ENCODE results near the gene RFWD3. TPM values are rescaled to one million over a fixed set of nuclear protein-coding genes. Genes with fewer than 3 reads are reported as not detected.
"Not testable (repeated sequence)": the region's sequence is repeated elsewhere in the genome, so short reads cannot be mapped to it uniquely, and the experiment has no call there.

The RFWD3 gene
- total and polyA plus RNA-seq, 2 donors = 6.9 to 20.9 TPM

DNA sequence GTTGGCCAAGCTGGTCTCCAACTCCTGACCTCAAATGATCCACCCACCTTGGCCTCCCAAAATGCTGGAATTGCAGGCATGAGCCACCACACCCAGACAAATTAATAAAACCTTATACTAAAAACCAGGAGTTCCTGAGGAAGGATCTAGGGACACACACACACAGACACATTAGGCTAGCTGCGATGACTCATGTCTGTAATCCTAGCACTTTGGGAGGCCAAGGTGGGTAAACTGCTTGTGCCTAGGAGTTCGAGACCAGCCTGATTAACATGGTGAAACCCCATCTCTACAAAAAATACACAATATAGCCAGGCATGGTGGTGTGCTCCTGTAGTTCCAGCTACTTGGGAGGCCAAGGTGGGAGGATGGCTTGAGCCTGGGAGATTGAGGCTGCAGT lies 13.8 kb downstream of the RFWD3 start:
- over 99% methylated on average over 2 of the region's 2 CpGs for WGBS
- DNase-seq (ENCODE audit: extremely low spot score); H3K27ac ChIP-seq (ENCODE audit: low read depth); H3K4me3 ChIP-seq (ENCODE audit: low read depth, low read length); H3K36me3 ChIP-seq (ENCODE audit: insufficient read depth); H3K4me1 ChIP-seq (ENCODE audit: insufficient read depth): not testable (repeated sequence)

DNA sequence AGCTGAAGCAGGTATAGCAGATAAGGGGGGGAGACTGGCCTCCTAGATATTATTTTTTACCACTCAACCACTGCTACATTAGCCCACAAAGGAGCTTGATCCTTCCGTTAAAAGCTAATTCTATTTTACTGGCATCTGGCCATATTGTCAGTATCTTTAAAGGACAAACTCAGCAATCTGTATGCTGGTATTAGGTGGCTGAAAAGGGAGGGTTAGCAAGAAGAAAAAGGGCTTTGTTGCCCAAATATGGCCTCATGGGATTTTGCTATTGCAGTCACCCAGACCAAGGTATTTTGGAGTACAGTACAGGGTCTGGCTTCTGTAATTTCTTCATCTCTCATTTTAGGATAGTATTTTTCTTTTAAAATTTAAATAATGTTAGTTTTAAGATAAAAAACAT lies 14.4 kb downstream of the RFWD3 start:
- H3K27ac ChIP-seq (ENCODE audit: low read depth) = no peak overlapping the region
- no peak overlapping the region for H3K4me3 ChIP-seq (ENCODE audit: low read depth, low read length)
- peaks cover 5% of the 10 kb centered on the region for H3K36me3 ChIP-seq (ENCODE audit: insufficient read depth)
- DNase-seq (ENCODE audit: extremely low spot score) = no peak
- no peaks in the 10 kb centered on the region for H3K4me1 ChIP-seq (ENCODE audit: insufficient read depth)
- 52% methylated on average over 1 of the region's 1 CpG for WGBS

- Histone ChIP-seq H3K4me1 (ENCODE audit: insufficient read depth) (no peaks in the 10 kb centered on the region), H3K36me3 (ENCODE audit: insufficient read depth) (peaks cover 5% of the 10 kb centered on the region), H3K27ac (ENCODE audit: low read depth) (no peak overlapping the region), H3K4me3 (ENCODE audit: low read depth, low read length) (no peak overlapping the region)
- DNase-seq (ENCODE audit: extremely low spot score) = no peak
- 90% methylated on average over 2 of the region's 2 CpGs for WGBS
Observed at GRCh38 chr16:74651841-74652240, 14.8 kb downstream of the RFWD3 start.

- Histone ChIP-seq H3K27ac (ENCODE audit: low read depth) (no peak overlapping the region), H3K36me3 (ENCODE audit: insufficient read depth) (peaks cover 5% of the 10 kb centered on the region), H3K4me1 (ENCODE audit: insufficient read depth) (no peaks in the 10 kb centered on the region), H3K4me3 (ENCODE audit: low read depth, low read length) (no peak overlapping the region)
- 84% methylated on average over 6 of the region's 6 CpGs for WGBS
- DNase-seq (ENCODE audit: extremely low spot score) = no peak
Observed at GRCh38 chr16:74650966-74651567, 15.6 kb downstream of the RFWD3 start.

DNA sequence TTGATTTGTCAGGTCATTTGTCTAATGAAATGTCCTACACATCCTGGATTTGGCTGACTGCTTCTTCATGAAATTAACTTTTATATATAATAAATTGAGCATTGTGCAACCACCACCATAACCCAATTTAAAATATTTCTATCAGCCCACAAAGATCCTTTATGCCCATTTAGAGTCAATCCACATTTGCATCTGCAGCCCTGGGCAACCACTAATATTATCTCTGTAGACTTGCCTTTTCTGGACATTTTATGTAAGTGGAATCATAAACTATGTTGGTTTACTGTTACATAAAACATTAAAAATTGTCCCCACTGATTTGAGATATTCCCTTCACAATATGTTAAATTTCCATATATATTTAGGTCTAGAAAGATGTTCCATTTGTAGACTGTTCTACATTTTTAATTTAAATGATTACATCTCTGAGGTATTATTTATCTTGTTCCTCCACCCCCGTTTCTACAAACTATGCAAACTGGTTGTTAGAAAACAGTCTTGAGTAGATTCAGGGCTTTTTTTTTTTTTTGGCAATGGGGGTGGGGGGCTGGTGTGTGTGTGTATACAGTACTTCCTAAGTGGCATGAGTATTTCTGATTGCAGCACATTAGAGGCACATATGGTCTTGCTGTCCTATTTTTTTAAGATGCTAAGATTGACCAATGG lies 16.7 kb downstream of the RFWD3 start:
- Histone ChIP-seq H3K4me3 (ENCODE audit: low read depth, low read length) (no peak overlapping the region), H3K27ac (ENCODE audit: low read depth) (no peak overlapping the region), H3K36me3 (ENCODE audit: insufficient read depth) (peaks cover 6% of the 10 kb centered on the region), H3K4me1 (ENCODE audit: insufficient read depth) (no peaks in the 10 kb centered on the region)
- DNase-seq (ENCODE audit: extremely low spot score) = no peak
- WGBS = 53% methylated on average over 1 of the region's 1 CpG

GRCh38 chr16:74641969-74642368 lies 24.7 kb downstream of the RFWD3 start:
- Histone ChIP-seq H3K4me3 (ENCODE audit: low read depth, low read length) (no peak overlapping the region), H3K4me1 (ENCODE audit: insufficient read depth) (no peaks in the 10 kb centered on the region), H3K36me3 (ENCODE audit: insufficient read depth) (peaks cover 1% of the 10 kb centered on the region), H3K27ac (ENCODE audit: low read depth) (no peak overlapping the region)
- DNase-seq (ENCODE audit: extremely low spot score) = no peak
- WGBS = 97% methylated on average over 8 of the region's 8 CpGs

GRCh38 chr16:74637742-74638453 lies 28.8 kb downstream of the RFWD3 start:
- H3K27ac ChIP-seq (ENCODE audit: low read depth) = no peak overlapping the region
- no peaks in the 10 kb centered on the region for H3K4me1 ChIP-seq (ENCODE audit: insufficient read depth)
- WGBS = 88% methylated on average over 7 of the region's 7 CpGs
- H3K4me3 ChIP-seq (ENCODE audit: low read depth, low read length) = no peak overlapping the region
- no peak for DNase-seq (ENCODE audit: extremely low spot score)
- H3K36me3 ChIP-seq (ENCODE audit: insufficient read depth) = peaks cover 4% of the 10 kb centered on the region

- H3K27ac ChIP-seq (ENCODE audit: low read depth) = no peak overlapping the region
- 79% methylated on average over 5 of the region's 5 CpGs for WGBS
- no peak overlapping the region for H3K4me3 ChIP-seq (ENCODE audit: low read depth, low read length)
- peaks cover 7% of the 10 kb centered on the region for H3K36me3 ChIP-seq (ENCODE audit: insufficient read depth)
- H3K4me1 ChIP-seq (ENCODE audit: insufficient read depth) = no peaks in the 10 kb centered on the region
- DNase-seq (ENCODE audit: extremely low spot score) = no peak
Observed at GRCh38 chr16:74635303-74635702, 31.4 kb downstream of the RFWD3 start.

DNA sequence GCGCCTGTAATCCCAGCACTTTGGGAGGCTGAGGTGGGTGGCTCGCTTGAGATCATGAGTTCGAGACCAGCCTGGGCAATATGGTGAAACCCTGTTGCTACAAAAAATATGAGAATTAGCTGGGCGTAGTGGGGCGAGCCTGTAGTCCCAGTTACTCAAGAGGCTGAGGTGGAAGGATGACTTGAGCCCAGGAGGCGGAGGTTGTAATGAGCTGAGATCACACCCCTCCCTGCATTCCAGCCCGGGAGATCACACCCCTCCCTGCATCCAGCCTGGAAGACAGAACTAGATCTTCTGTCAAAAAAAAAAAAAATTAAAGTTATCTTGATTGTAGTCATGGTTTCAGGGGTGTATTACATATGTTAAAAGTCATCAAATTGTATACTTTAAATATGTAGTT lies 33.0 kb downstream of the RFWD3 start:
- Histone ChIP-seq H3K36me3 (ENCODE audit: insufficient read depth) (peaks cover 7% of the 10 kb centered on the region), H3K4me3 (ENCODE audit: low read depth, low read length) (no peak overlapping the region), H3K27ac (ENCODE audit: low read depth) (no peak overlapping the region), H3K4me1 (ENCODE audit: insufficient read depth) (no peaks in the 10 kb centered on the region)
- WGBS = 88% methylated on average over 7 of the region's 7 CpGs
- DNase-seq (ENCODE audit: extremely low spot score) = no peak

GRCh38 chr16:74627506-74628220 lies 39.0 kb downstream of the RFWD3 start:
- 81% methylated on average over 6 of the region's 6 CpGs for WGBS
- Histone ChIP-seq H3K4me1 (ENCODE audit: insufficient read depth) (no peaks in the 10 kb centered on the region), H3K27ac (ENCODE audit: low read depth) (no peak overlapping the region), H3K36me3 (ENCODE audit: insufficient read depth) (peaks cover 5% of the 10 kb centered on the region), H3K4me3 (ENCODE audit: low read depth, low read length) (no peak overlapping the region)
- no peak for DNase-seq (ENCODE audit: extremely low spot score)

- Histone ChIP-seq H3K27ac (ENCODE audit: low read depth) (no peak overlapping the region), H3K4me1 (ENCODE audit: insufficient read depth) (no peaks in the 10 kb centered on the region), H3K4me3 (ENCODE audit: low read depth, low read length) (no peak overlapping the region), H3K36me3 (ENCODE audit: insufficient read depth) (peaks cover 7% of the 10 kb centered on the region)
- WGBS = 0% methylated on average over 1 of the region's 1 CpG
- DNase-seq (ENCODE audit: extremely low spot score) = no peak
Observed at GRCh38 chr16:74626741-74627416, 39.8 kb downstream of the RFWD3 start.

DNA sequence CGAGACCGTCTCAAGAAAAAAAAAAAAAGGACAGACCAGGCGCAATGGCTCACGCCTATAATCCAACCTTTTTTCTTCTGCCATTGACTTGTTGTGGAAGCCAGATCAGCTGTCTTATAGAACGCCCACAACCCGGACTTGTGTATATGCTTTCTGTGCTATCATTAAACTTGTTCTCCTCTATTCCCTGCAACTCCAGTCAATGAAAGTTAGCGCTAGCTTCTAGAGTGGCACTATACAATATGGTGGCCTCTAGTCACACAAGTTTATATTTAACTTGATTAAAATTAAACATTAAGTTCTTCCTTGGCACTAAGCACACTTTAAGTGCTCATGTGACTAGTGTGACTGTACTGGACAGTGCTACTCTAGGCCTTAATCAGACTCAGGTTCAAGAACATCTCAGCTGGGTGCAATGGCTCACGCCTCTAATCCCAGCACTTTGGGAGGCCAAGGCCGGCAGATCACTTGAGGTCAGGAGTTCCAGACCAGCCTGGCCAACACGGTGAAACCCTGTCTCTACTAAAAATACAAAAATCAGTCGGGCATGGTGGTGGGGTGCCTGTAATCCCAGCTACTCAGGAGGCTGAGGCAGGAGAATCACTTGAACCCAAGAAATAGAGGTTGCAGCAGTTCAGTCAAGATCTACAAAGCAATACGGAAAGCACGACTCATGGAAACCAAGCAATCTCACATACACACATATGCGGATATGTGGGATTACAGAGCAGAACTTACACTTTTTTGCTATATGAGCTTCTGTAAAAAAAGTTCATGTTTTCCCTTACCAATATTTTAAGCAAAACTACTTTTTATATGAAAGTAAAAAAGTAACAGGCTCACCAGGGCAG lies 41.0 kb downstream of the RFWD3 start:
- Histone ChIP-seq H3K4me1 (ENCODE audit: insufficient read depth) (no peaks in the 10 kb centered on the region), H3K4me3 (ENCODE audit: low read depth, low read length) (no peak overlapping the region), H3K27ac (ENCODE audit: low read depth) (no peak overlapping the region), H3K36me3 (ENCODE audit: insufficient read depth) (peaks cover 7% of the 10 kb centered on the region)
- WGBS = 93% methylated on average over 14 of the region's 14 CpGs
- no peak for DNase-seq (ENCODE audit: extremely low spot score)
